ELF-1 (cell line): ENCODE data around the gene F12.

Experiments
- DNase-seq: peaks from one replicate; pipeline ENCODE4 v3.0.0-alpha.2; 2016; ENCODE audit warnings: low read depth, low spot score

The F12 gene

DNA sequence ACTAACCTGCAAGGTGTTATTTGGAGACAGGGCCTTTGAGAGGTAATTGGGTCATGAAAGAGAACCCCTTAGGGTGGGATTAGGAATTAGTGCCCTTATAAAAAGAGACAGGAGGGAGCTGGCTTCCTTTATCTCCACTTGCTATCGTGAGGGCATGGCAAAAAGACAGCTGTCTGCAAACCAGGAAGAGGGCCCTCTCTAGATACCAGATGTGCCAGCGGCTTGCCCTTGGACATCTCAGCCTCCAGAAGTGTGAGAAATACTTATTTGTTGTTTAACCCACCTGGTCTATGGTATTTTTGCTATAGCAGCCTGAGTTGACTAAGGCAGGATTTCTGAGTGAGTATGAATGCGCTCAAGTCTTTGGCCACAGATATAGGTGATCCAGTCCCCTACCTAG is 52.6 kb downstream of the F12 start:
- no peak for DNase-seq

GRCh38 chr5:177355868-177356168 is 53.5 kb downstream of the F12 start:
- no peak for DNase-seq

DNA sequence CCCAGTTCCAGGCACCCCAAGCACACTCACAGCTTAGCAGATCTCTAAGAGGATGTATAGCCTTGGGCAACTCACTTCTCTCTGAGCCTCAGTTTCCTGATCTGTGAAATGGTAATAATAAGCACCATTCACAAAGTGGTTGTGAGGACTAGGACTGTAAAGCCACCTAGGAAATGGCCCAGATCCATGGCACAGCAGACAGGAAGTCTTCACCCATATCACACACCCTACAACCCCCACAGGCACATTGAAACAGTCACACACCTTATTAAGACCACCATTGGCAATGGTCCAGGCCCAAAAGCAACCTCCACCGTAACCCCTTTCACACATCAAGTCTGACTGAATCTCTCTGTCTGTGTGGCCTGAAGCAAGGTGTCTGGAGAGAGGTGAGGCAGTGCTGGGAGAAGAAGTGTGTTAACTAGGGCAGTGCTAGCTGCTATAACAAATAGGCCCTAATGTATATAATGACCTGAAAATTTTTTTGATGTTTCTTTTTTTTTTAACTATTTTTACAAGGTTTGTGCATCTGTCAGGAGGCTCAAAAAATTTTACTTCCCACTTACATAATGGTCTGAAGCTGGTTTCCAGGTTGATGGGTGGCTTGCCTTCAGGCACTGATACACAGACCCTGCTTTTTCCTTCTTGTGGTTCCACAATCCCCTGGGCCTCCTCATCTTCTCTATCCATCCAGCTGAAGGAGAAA is 54.0 kb downstream of the F12 start:
- DNase-seq, result no peak

GRCh38 chr5:177354711-177355110 is 54.7 kb downstream of the F12 start:
- no peak for DNase-seq

GRCh38 chr5:177354256-177354655 is 55.1 kb downstream of the F12 start:
- DNase-seq, result no peak

DNA sequence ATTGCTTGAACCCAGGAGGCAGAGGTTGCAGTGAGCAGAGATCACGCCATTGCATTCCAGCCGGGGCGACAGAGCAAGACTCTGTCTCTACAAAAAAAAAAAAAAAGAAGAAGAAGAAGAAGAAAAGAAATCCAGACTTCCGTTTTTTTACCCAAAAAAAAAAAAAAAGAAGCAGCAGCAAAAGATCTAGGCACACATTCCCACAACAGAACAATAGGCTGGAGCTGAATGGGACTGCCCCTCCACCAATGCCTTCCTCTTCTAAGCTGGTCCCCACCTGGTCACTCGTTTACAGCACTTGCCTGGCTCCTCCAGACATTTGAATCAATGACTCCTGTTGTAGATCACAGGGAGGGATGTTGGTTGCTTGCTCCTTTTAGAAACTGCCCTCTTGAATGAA is 56.3 kb downstream of the F12 start:
- no peak for DNase-seq
